Liver (tissue), 3 donors: ENCODE results near the gene PPP1R36.

ENCODE experiments used
- EGR1 ChIP-seq, 2 donors: IDR thresholded peaks; 2 replicates each; pipeline ENCODE4 v1.6.1; 2016 to 2018; ENCODE audit warnings: antibody characterized with exemption in 2 of 2, low read depth in 2 of 2
- FOXA1 ChIP-seq: IDR thresholded peaks from 2 replicates; pipeline ENCODE4 v1.6.1; 2016; ENCODE audit warnings: antibody characterized with exemption
- GABPA ChIP-seq, 2 donors: IDR thresholded peaks in 1 of 2; conservative IDR thresholded peaks in 1 of 2; 2 replicates each; pipeline ENCODE4 v1.6.1; 2016; ENCODE audit warnings: antibody characterized with exemption in 2 of 2, mild to moderate bottlenecking in 1 of 2, moderate library complexity in 1 of 2
- JUND ChIP-seq, 2 donors: IDR thresholded peaks; 2 replicates each; pipeline ENCODE4 v1.6.1; 2016; ENCODE audit warnings: antibody characterized with exemption in 2 of 2
- MAX ChIP-seq: IDR thresholded peaks from 2 replicates; pipeline ENCODE4 v1.6.1; 2016; ENCODE audit warnings: antibody characterized with exemption
- RAD21 ChIP-seq, 2 donors: IDR thresholded peaks; 2 replicates each; pipeline ENCODE4 v1.6.1; 2016; ENCODE audit warnings: antibody characterized with exemption in 2 of 2, mild to moderate bottlenecking in 2 of 2
- REST ChIP-seq: IDR thresholded peaks from 2 replicates; pipeline ENCODE4 v1.6.1; 2016; ENCODE audit warnings: antibody characterized with exemption, mild to moderate bottlenecking
- RXRA ChIP-seq, 2 donors: IDR thresholded peaks; 2 replicates each; pipeline ENCODE4 v1.6.1; 2017 to 2018; ENCODE audit warnings: antibody characterized with exemption in 2 of 2, mild to moderate bottlenecking in 1 of 2
- SP1 ChIP-seq: IDR thresholded peaks from 2 replicates; pipeline ENCODE4 v1.6.1; 2018; ENCODE audit warnings: antibody characterized with exemption, mild to moderate bottlenecking
- TAF1 ChIP-seq: conservative IDR thresholded peaks from 2 replicates; pipeline ENCODE4 v1.6.1; 2016; ENCODE audit warnings: antibody characterized with exemption, mild to moderate bottlenecking
- YY1 ChIP-seq: IDR thresholded peaks from 2 replicates; pipeline ENCODE4 v1.6.1; 2016; ENCODE audit warnings: antibody characterized with exemption, mild to moderate bottlenecking
- ZBTB33 ChIP-seq: IDR thresholded peaks from 2 replicates; pipeline ENCODE4 v1.6.1; 2016; ENCODE audit warnings: antibody characterized with exemption
- TF ChIP-seq, protein P1 (sequence below): fragments of 150-350 bp; IDR thresholded peaks from 2 replicates; pipeline ENCODE4 v1.5.1; 2017; ENCODE audit warnings: improper control_type of control experiment, low read depth, low read length; ENCODE audit not compliant: missing input control
- TF ChIP-seq, protein P2 (sequence below): IDR thresholded peaks from 2 replicates; pipeline ENCODE4 v1.6.1; 2016; ENCODE audit warnings: antibody characterized with exemption
- donor health status: healthy.
- donor health status: healthy.

DNA sequence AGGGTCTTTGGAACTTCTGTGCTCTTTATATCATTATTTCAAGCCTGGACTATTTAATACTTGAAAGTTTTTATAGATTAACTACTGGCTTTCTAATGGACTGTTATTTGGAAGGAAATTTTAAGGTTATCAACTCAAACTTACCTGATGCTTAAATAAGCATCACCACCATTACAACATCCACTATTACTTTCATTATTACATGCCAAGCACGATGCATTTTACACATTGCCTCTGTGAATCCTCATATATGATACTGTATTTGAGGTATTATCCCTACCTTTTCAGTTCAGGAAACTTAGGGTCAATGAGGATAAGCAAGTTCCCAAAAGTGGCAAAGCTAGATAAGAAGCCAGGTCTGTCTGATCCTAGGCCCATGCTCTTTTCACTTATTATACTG, 32.8 kb upstream of the PPP1R36 start:
- TF ChIP-seq GABPA (IDR thresholded peaks at IDR 0.05 in 1 of 2, conservative IDR thresholded peaks at IDR 0.05 in 1 of 2) (no peak), FOXA1 (no peak), RAD21 (IDR thresholded peaks at IDR 0.05) (no peak), SP1 (no peak), REST (no peak), TAF1 (no peak), JUND (IDR thresholded peaks at IDR 0.05) (no peak), RXRA (IDR thresholded peaks at IDR 0.05) (no peak), MAX (no peak), ZBTB33 (no peak), YY1 (no peak), EGR1 (IDR thresholded peaks at IDR 0.05; ENCODE audit: low read depth in 2 of 2) (no peak)
- TF ChIP-seq, protein P1, sequence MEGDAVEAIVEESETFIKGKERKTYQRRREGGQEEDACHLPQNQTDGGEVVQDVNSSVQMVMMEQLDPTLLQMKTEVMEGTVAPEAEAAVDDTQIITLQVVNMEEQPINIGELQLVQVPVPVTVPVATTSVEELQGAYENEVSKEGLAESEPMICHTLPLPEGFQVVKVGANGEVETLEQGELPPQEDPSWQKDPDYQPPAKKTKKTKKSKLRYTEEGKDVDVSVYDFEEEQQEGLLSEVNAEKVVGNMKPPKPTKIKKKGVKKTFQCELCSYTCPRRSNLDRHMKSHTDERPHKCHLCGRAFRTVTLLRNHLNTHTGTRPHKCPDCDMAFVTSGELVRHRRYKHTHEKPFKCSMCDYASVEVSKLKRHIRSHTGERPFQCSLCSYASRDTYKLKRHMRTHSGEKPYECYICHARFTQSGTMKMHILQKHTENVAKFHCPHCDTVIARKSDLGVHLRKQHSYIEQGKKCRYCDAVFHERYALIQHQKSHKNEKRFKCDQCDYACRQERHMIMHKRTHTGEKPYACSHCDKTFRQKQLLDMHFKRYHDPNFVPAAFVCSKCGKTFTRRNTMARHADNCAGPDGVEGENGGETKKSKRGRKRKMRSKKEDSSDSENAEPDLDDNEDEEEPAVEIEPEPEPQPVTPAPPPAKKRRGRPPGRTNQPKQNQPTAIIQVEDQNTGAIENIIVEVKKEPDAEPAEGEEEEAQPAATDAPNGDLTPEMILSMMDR: no peak
- TF ChIP-seq, protein P2, sequence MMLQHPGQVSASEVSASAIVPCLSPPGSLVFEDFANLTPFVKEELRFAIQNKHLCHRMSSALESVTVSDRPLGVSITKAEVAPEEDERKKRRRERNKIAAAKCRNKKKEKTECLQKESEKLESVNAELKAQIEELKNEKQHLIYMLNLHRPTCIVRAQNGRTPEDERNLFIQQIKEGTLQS: no peak
